Activated naive CD4-positive, alpha-beta T cell treated with anti-CD3 and anti-CD28 coated beads for 36 hours (primary cell): Measurements from ENCODE around the gene SLC1A2. TPM values are rescaled to one million over a fixed set of nuclear protein-coding genes. Genes with fewer than 3 reads are reported as not detected.

ENCODE experiments used
- CTCF ChIA-PET: fragments of 350-600 bp; sonication (Branson Sonifier 250); formaldehyde crosslinking; loops from one replicate; lab custom pipeline; 2021; ENCODE audit warnings: antibody characterized with exemption; lab: Charles Lee
- DNase-seq: peaks from one replicate; pipeline ENCODE4 v3.0.0-alpha.2; 2020
- H3K27ac Mint-ChIP-seq: one replicate; pipeline ENCODE4 v1.8.0; 2021; ENCODE audit warnings: mild to moderate bottlenecking, mixed read lengths
- H3K27me3 Mint-ChIP-seq: one replicate; pipeline ENCODE4 v1.8.0; 2021; ENCODE audit warnings: low read depth, mixed read lengths
- H3K36me3 Mint-ChIP-seq: one replicate; pipeline ENCODE4 v1.8.0; 2021; ENCODE audit warnings: low read depth, mixed read lengths
- H3K4me1 Mint-ChIP-seq: one replicate; pipeline ENCODE4 v1.8.0; 2021; ENCODE audit warnings: low read depth, mixed read lengths
- H3K4me3 Mint-ChIP-seq: one replicate; pipeline ENCODE4 v1.8.0; 2021; ENCODE audit warnings: mild to moderate bottlenecking, moderate library complexity, mixed read lengths
- H3K9me3 Mint-ChIP-seq: one replicate; pipeline ENCODE4 v1.8.0; 2021; ENCODE audit warnings: mixed read lengths
- intact Hi-C: fragments of 100-400 bp; cut with micrococcal nuclease; formaldehyde crosslinking; loops from one replicate; pipeline ENCODE4 v1.15.1; 2023
- total RNA-seq, 2 experiments: library from RNA; stranded (reverse); gene quantifications; one replicate each; pipeline ENCODE4 v1.2.3, GENCODE V29; 2021

SLC1A2 gene
- total RNA-seq, 2 experiments from 2014 or later = not detected

GRCh38 chr11:35241083-35241482, 178.3 kb downstream of the SLC1A2 start:
- intact Hi-C loops = loop anchor here (10.0 kb wide), 2 partner anchors 94 to 244 kb away; no protein-coding TSS in a partner anchor
- no peak for DNase-seq
- Mint-ChIP-seq H3K4me3 (no peak overlapping the region), H3K27me3 (no peaks in the 10 kb centered on the region), H3K9me3 (no peaks in the 10 kb centered on the region), H3K36me3 (no peaks in the 10 kb centered on the region), H3K4me1 (peaks cover 70% of the 10 kb centered on the region), H3K27ac (no peak overlapping the region)
- CTCF ChIA-PET = interaction anchor here (0.5 to 1.5 kb wide), 10 partner anchors 27 to 1209 kb away, joined by 3 to 6 read pairs (median 3); no protein-coding TSS in a partner anchor

DNA sequence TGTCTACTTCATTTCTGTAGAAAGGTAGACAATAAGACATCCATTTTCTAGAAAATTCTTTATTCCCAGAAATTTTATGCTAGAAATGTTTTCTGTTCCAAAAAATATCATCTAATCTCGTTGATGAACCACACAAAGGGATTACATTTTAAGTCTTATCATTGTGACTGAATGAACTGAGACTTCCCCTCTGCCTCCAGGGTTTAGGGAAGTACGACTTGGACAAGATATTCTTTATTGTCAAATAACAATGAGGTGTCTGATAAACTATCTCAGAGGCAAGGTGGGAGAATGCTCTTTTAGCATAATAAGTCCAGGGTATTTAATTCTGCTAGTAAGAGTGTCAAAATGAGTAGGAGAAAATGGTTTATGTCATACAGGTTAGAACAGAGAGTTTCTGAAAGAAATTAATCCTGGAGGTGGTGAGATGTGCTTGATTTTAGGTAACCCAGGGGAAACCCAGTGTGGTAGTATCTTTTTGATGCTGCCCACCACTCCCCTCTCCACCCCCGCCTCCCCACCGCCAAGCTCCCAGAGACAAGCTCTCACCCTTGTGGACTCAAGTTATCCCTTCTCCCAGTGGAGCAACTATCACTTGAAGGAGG, 179.8 kb downstream of the SLC1A2 start:
- intact Hi-C loops = loop anchor here (5.0 to 10.0 kb wide), 3 partner anchors 95 to 587 kb away; no protein-coding TSS in a partner anchor
- Mint-ChIP-seq H3K4me3 (no peak overlapping the region), H3K36me3 (no peaks in the 10 kb centered on the region), H3K4me1 (peaks cover 70% of the 10 kb centered on the region), H3K27ac (no peak overlapping the region), H3K27me3 (no peaks in the 10 kb centered on the region), H3K9me3 (peaks cover 3% of the 10 kb centered on the region)
- DNase-seq = no peak
- CTCF ChIA-PET = interaction anchor here (1.0 to 2.5 kb wide), 5 partner anchors 8 to 314 kb away, joined by 3 to 10 read pairs (median 3); no protein-coding TSS in a partner anchor

- Mint-ChIP-seq H3K27ac (no peak overlapping the region), H3K27me3 (no peaks in the 10 kb centered on the region), H3K4me3 (no peak overlapping the region), H3K36me3 (peaks cover 2% of the 10 kb centered on the region), H3K4me1 (peaks cover 70% of the 10 kb centered on the region), H3K9me3 (peaks cover 10% of the 10 kb centered on the region)
- DNase-seq = no peak
- intact Hi-C loops = loop anchor here (1.0 to 5.0 kb wide), 4 partner anchors 93 to 587 kb away; no protein-coding TSS in a partner anchor
- CTCF ChIA-PET = interaction anchor here (0.7 to 2.5 kb wide), 11 partner anchors 8 to 314 kb away, joined by 3 to 10 read pairs (median 4); no protein-coding TSS in a partner anchor
These were observed 180.5 kb downstream of the SLC1A2 start for GRCh38 chr11:35238882-35239281.

GRCh38 chr11:35237860-35238715, 181.3 kb downstream of the SLC1A2 start:
- no peak overlapping the region for H3K4me3 Mint-ChIP-seq
- peaks cover 13% of the 10 kb centered on the region for H3K9me3 Mint-ChIP-seq
- CTCF ChIA-PET = interaction anchor here (0.6 to 2.5 kb wide), 37 partner anchors 8 to 320 kb away, joined by 3 to 15 read pairs (median 3); partner anchors contain the start of gene CD44
- peaks cover 2% of the 10 kb centered on the region for H3K36me3 Mint-ChIP-seq
- intact Hi-C loops = loop anchor here (1.0 to 5.0 kb wide), 6 partner anchors 92 to 586 kb away; no protein-coding TSS in a partner anchor
- no peaks in the 10 kb centered on the region for H3K27me3 Mint-ChIP-seq
- peak overlapping the region; percentile 34 for H3K27ac Mint-ChIP-seq
- peaks cover 69% of the 10 kb centered on the region for H3K4me1 Mint-ChIP-seq
- peak; percentile 79 for DNase-seq

DNA sequence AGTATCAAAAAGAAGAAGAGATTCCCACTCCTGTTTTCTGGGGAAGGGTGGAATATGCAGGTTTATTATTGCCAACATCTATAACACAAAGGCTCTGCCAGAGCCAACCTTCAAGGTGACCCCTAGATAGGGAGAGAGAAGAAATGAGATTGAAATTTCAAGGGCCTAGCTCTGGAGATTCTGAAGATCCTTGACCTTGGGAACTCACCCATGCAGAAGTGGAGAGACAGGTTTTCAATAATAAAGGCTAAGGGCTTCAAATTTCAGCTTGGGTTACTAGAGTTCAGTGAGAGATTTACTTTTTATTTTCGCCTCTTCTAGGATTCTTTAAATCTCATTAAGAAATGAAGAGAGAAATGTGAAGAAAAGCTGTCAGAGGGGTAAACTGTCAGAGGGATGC, 182.0 kb downstream of the SLC1A2 start:
- Mint-ChIP-seq H3K36me3 (peaks cover 8% of the 10 kb centered on the region), H3K9me3 (peaks cover 16% of the 10 kb centered on the region), H3K27ac (no peak overlapping the region), H3K4me3 (no peak overlapping the region), H3K4me1 (peaks cover 69% of the 10 kb centered on the region), H3K27me3 (no peaks in the 10 kb centered on the region)
- no peak for DNase-seq
- CTCF ChIA-PET = interaction anchor here (0.6 to 2.5 kb wide), 34 partner anchors 9 to 319 kb away, joined by 3 to 15 read pairs (median 3); partner anchors contain the start of gene CD44
- intact Hi-C loops = loop anchor here (2.0 to 5.0 kb wide), 3 partner anchors 111 to 585 kb away; no protein-coding TSS in a partner anchor

DNA sequence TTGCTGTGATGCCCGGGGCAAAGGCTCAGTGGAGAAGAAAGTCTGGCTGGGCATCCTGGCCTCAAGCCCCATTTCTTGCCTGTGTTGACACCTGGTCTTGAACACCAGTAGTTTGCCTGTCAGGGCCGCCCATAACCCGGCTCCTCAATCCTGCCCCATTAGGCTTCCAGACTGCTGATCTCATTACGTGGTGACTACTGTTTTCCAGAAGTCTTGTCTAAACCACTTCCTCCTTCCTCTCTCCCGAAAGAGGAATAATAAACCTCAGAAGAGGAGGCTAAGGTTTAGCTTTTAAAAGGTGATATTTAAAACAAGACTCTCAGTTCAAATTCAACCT, 182.7 kb downstream of the SLC1A2 start:
- DNase-seq = peak; percentile 18
- CTCF ChIA-PET = interaction anchor here (0.8 to 1.9 kb wide), 10 partner anchors 9 to 235 kb away, joined by 3 to 6 read pairs (median 4); no protein-coding TSS in a partner anchor

GRCh38 chr11:35235936-35236666, 183.3 kb downstream of the SLC1A2 start:
- Mint-ChIP-seq H3K36me3 (peaks cover 16% of the 10 kb centered on the region), H3K27me3 (no peaks in the 10 kb centered on the region), H3K4me1 (peaks cover 67% of the 10 kb centered on the region), H3K9me3 (peaks cover 16% of the 10 kb centered on the region), H3K4me3 (no peak overlapping the region), H3K27ac (peak overlapping the region; percentile 59)
- CTCF ChIA-PET = interaction anchor here (0.8 to 1.6 kb wide), 10 partner anchors 8 to 234 kb away, joined by 3 to 6 read pairs (median 4); no protein-coding TSS in a partner anchor
- peak; percentile 85 for DNase-seq
- intact Hi-C loops = loop anchor here (1.0 to 5.0 kb wide), 6 partner anchors 19 to 584 kb away; no protein-coding TSS in a partner anchor

More for the DNA sequence above, 182.7 kb downstream of the SLC1A2 start:
- H3K4me1 Mint-ChIP-seq = peaks cover 68% of the 10 kb centered on the region
- H3K9me3 Mint-ChIP-seq = peaks cover 16% of the 10 kb centered on the region
- intact Hi-C loops = loop anchor here (1.0 to 5.0 kb wide), 6 partner anchors 19 to 584 kb away; no protein-coding TSS in a partner anchor
- no peaks in the 10 kb centered on the region for H3K27me3 Mint-ChIP-seq
- H3K27ac Mint-ChIP-seq = peak overlapping the region; percentile 59
- H3K36me3 Mint-ChIP-seq = peaks cover 12% of the 10 kb centered on the region
- no peak overlapping the region for H3K4me3 Mint-ChIP-seq

DNA sequence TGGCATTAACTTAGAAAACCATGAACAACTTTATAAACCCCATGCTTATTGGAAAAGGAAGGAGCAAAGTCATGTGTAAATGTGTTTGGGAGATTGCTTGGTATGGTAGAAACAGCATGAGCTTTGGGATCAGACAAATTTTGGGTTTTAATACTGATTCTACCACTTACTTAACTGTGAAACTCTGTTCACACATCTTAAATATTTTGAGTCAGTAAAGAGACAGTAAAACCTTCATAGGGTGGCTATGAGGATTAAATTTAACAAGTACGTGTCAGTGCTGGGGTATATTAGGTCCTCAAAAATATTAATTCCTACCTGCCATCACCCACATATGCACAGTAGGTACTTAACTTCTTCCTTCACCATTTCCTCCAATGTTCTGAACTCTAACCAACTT, 183.9 kb downstream of the SLC1A2 start:
- peaks cover 22% of the 10 kb centered on the region for H3K36me3 Mint-ChIP-seq
- intact Hi-C loops = loop anchor here (5.0 kb wide), 1 partner anchor 583 kb away; no protein-coding TSS in a partner anchor
- no peak overlapping the region for H3K27ac Mint-ChIP-seq
- H3K4me3 Mint-ChIP-seq = no peak overlapping the region
- CTCF ChIA-PET = interaction anchor here (0.6 to 1.6 kb wide), 6 partner anchors 8 to 1271 kb away, joined by 3 to 5 read pairs (median 4); no protein-coding TSS in a partner anchor
- peaks cover 16% of the 10 kb centered on the region for H3K9me3 Mint-ChIP-seq
- peaks cover 66% of the 10 kb centered on the region for H3K4me1 Mint-ChIP-seq
- no peaks in the 10 kb centered on the region for H3K27me3 Mint-ChIP-seq
- DNase-seq = no peak

DNA sequence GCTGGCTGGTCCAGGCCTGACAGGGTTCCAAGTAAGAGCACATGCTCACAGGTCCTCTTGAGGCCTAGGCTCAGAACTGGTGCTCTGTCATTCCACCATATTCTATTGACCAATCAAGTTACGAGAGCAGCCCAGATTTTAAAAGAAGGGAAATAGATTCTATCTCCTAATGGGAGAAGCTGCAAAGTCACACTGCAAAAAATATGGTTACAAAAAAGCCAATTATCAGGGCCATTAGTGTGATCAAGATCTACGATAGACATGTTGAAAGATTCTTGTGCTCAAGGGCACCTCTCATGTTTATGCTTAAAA, 184.2 kb downstream of the SLC1A2 start:
- no peak overlapping the region for H3K4me3 Mint-ChIP-seq
- H3K9me3 Mint-ChIP-seq = peaks cover 16% of the 10 kb centered on the region
- H3K36me3 Mint-ChIP-seq = peaks cover 26% of the 10 kb centered on the region
- no peak overlapping the region for H3K27ac Mint-ChIP-seq
- H3K27me3 Mint-ChIP-seq = no peaks in the 10 kb centered on the region
- intact Hi-C loops = loop anchor here (5.0 kb wide), 1 partner anchor 583 kb away; no protein-coding TSS in a partner anchor
- CTCF ChIA-PET = interaction anchor here (0.6 to 1.6 kb wide), 2 partner anchors 57 to 1271 kb away, joined by 3 to 5 read pairs; no protein-coding TSS in a partner anchor
- H3K4me1 Mint-ChIP-seq = peaks cover 66% of the 10 kb centered on the region
- no peak for DNase-seq

DNA sequence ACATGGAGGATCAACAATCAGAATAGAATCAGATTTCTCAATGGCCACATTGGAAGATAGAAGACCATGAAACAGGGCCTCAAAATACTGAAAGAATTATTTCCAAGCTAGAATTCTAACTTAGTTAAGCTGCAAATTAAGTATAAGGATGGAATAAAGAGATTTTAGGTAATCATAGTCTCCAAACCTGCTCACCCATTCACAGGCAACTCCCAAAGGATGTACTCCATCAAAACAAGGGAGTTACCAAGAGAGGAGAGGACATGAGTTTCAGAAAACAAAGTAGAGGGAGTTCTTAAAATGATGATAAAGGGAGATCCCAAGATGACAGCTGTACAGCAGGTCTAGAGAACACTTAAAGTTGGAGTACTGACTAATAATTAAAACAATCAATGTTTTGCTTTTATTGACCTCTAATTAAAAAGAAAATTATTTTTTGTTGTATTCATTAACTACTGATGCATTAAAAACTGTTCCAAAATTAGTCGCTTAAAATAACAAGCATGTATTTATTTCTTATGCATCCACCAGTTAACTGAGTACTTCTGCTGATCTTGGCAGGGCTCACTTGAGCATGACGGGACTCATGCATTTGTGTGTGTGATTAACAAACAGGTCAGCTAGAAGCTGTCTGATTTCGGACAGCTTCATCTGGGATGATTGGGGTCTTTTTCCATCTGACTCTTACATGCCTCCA, 184.8 kb downstream of the SLC1A2 start:
- intact Hi-C loops = loop anchor here (5.0 kb wide), 1 partner anchor 582 kb away; no protein-coding TSS in a partner anchor
- CTCF ChIA-PET = no interaction called here

GRCh38 chr11:35233518-35233917, 185.8 kb downstream of the SLC1A2 start:
- no peak overlapping the region for H3K27ac Mint-ChIP-seq
- H3K4me3 Mint-ChIP-seq = no peak overlapping the region
- no peaks in the 10 kb centered on the region for H3K27me3 Mint-ChIP-seq
- intact Hi-C loops = no loop called here
- peaks cover 41% of the 10 kb centered on the region for H3K36me3 Mint-ChIP-seq
- H3K4me1 Mint-ChIP-seq = peaks cover 63% of the 10 kb centered on the region
- H3K9me3 Mint-ChIP-seq = peaks cover 16% of the 10 kb centered on the region
- no peak for DNase-seq
- CTCF ChIA-PET = interaction anchor here (0.6 to 1.7 kb wide), 5 partner anchors 9 to 427 kb away, joined by 3 to 5 read pairs (median 3); no protein-coding TSS in a partner anchor

More for the DNA sequence above, 184.8 kb downstream of the SLC1A2 start:
- no peaks in the 10 kb centered on the region for H3K27me3 Mint-ChIP-seq
- H3K4me3 Mint-ChIP-seq = no peak overlapping the region
- peaks cover 16% of the 10 kb centered on the region for H3K9me3 Mint-ChIP-seq
- H3K36me3 Mint-ChIP-seq = peaks cover 30% of the 10 kb centered on the region
- DNase-seq = no peak
- peaks cover 65% of the 10 kb centered on the region for H3K4me1 Mint-ChIP-seq
- H3K27ac Mint-ChIP-seq = no peak overlapping the region
